Measurements from ENCODE around the gene ZNF280B. TPM values are rescaled to one million over a fixed set of nuclear protein-coding genes. Genes with fewer than 3 reads are reported as not detected.

Gene ZNF280B
- total RNA-seq, 2 donors from 2014 or later = 0.33 to 1.0 TPM

- Histone ChIP-seq H3K36me3 (replicated peaks in 1 of 2; ENCODE audit: insufficient read depth in 1 of 2, low read depth in 2 of 2) (no peaks in the 10 kb centered on the region), H3K9me3 (no peaks in the 10 kb centered on the region), H3K27me3 (no peaks in the 10 kb centered on the region), H3K27ac (no peak overlapping the region), H3K4me3 (no peak overlapping the region), H3K4me1 (no peaks in the 10 kb centered on the region)
- no peak for TF ChIP-seq POLR2A (IDR thresholded peaks at IDR 0.05)
- no peak for TF ChIP-seq CTCF (IDR thresholded peaks at IDR 0.05)
- intact Hi-C loops (cut with DNase I) = no loop called here
- ATAC-seq (no peak), DNase-seq (no peak)
- 73 to 82% methylated on average over 6 of the region's 6 CpGs for WGBS, 2 donors
Observed at GRCh38 chr22:22523494-22523893, 15.0 kb upstream of the ZNF280B start.

GRCh38 chr22:22521631-22522030, 13.1 kb upstream of the ZNF280B start:
- Histone ChIP-seq H3K4me3 (no peak overlapping the region), H3K27me3 (no peaks in the 10 kb centered on the region), H3K27ac (no peak overlapping the region), H3K36me3 (replicated peaks in 1 of 2; ENCODE audit: insufficient read depth in 1 of 2, low read depth in 2 of 2) (no peaks in the 10 kb centered on the region), H3K4me1 (no peaks in the 10 kb centered on the region), H3K9me3 (no peaks in the 10 kb centered on the region)
- no peak for DNase-seq
- intact Hi-C loops (cut with DNase I) = no loop called here
- ATAC-seq = no peak
- WGBS, 2 donors = 77 to 84% methylated on average over 8 of the region's 8 CpGs
- TF ChIP-seq CTCF (IDR thresholded peaks at IDR 0.05) (no peak), POLR2A (IDR thresholded peaks at IDR 0.05) (no peak)

DNA sequence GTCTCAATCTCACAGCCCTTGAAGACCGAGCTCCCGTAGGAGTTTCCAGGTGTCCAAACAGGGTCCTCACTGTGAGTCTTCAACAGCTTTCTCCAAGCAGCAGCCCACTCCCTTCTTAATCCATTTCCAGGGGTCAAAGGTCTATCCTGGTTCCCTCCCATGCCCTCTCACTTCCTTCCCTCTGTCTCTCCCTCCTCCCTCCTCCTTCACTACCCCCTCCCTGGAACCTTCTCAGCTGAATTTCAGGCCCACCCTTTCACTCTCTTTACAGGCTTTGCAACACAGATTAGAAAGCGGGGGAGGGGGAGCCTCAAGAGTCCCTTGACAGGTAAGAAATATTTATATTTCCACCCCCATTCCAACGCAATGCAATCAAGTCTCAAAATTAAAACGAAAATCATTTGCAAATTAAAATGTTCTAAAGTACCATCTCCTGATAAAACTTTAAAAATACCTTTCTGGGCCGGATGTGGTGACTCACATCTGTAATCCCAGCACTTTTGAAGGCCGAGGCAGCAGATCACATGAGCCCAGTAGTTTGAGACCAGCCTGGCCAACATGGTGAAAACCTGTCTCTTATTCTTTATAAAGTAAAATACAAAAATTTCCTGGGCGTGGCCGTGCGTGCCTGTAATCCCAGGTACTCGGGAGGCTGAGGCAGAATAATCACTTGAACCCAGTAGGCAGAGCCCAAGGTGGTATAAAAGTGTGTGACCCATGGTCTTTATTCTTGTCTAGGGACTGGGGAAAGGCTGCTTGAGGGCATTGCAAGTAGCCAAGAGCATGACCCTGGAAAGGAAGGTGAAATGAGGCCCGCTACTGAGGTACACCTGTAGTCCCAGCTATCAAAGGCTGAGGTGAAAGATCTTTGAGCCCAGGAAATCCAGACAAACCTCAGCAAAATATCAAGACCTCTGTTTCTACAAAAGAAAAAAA, 12.4 kb upstream of the ZNF280B start:
- DNase-seq = no peak
- intact Hi-C loops (cut with DNase I) = no loop called here
- ATAC-seq = no peak
- Histone ChIP-seq H3K36me3 (replicated peaks in 1 of 2; ENCODE audit: insufficient read depth in 1 of 2, low read depth in 2 of 2) (no peaks in the 10 kb centered on the region), H3K9me3 (no peaks in the 10 kb centered on the region), H3K27ac (no peak overlapping the region), H3K4me3 (no peak overlapping the region), H3K27me3 (no peaks in the 10 kb centered on the region), H3K4me1 (no peaks in the 10 kb centered on the region)
- TF ChIP-seq POLR2A (IDR thresholded peaks at IDR 0.05) = no peak
- no peak for TF ChIP-seq CTCF (IDR thresholded peaks at IDR 0.05)
- WGBS, 2 donors = 62 to 71% methylated on average over 12 of the region's 12 CpGs

DNA sequence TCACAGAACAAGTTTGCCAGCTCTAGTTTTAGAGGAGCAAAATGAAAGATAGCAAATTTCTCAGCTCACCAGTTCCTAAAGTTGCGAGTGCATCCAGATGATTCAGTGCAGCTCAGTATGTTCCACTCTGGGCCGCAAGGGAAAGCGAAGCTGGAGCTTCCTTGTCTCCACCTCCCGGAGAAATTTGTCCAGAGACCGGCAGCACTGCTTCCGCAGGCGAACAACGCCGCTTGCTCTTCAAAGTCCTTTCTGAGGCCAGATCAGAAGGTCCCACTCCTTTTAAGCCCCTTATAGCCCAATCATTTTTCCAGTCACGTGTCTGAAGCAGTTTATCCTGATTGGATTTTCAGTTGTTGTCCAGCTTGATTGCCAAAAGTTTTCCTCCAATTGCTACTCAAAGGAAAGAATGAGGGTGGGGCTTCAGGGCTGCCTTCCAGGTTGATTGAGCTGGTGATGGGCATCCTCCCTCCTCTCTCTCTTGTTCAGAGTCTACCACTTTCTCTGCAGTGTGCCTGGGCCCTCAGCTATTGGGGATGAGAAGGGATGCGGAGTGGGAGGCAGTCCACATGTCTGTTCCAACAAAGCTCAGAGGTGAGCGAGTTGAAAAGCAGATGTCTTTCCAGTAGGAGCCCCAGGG, 11.6 kb upstream of the ZNF280B start, which contains the start of gene ZNF280A:
Gene ZNF280A (minus strand): TSS at position 251 of the 637 bp plus-strand sequence. CDS start 4,640 bp downstream, outside the sequence.
- Histone ChIP-seq H3K9me3 (no peaks in the 10 kb centered on the region), H3K4me1 (no peaks in the 10 kb centered on the region), H3K27ac (no peak within 1 kb of the TSS), H3K4me3 (no peak within 1 kb of the TSS), H3K27me3 (no peaks in the 10 kb centered on the region), H3K36me3 (replicated peaks in 1 of 2; ENCODE audit: insufficient read depth in 1 of 2, low read depth in 2 of 2) (no peaks in the 10 kb centered on the region)
- no peak for DNase-seq
- ATAC-seq = no peak
- intact Hi-C loops (cut with DNase I) = no loop called here
- WGBS, 2 donors = 60 to 61% methylated on average over 12 of the region's 12 CpGs
- TF ChIP-seq POLR2A (IDR thresholded peaks at IDR 0.05) = no peak
- TF ChIP-seq CTCF (IDR thresholded peaks at IDR 0.05) = no peak
